T-helper 22 cell (primary cell): ENCODE data around the gene SMDT1.

Experiments used
- DNase-seq: peaks from one replicate; pipeline ENCODE4 v3.0.0-alpha.2; 2020; ENCODE audit warnings: low read depth

The SMDT1 gene, protein sequence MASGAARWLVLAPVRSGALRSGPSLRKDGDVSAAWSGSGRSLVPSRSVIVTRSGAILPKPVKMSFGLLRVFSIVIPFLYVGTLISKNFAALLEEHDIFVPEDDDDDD

DNA sequence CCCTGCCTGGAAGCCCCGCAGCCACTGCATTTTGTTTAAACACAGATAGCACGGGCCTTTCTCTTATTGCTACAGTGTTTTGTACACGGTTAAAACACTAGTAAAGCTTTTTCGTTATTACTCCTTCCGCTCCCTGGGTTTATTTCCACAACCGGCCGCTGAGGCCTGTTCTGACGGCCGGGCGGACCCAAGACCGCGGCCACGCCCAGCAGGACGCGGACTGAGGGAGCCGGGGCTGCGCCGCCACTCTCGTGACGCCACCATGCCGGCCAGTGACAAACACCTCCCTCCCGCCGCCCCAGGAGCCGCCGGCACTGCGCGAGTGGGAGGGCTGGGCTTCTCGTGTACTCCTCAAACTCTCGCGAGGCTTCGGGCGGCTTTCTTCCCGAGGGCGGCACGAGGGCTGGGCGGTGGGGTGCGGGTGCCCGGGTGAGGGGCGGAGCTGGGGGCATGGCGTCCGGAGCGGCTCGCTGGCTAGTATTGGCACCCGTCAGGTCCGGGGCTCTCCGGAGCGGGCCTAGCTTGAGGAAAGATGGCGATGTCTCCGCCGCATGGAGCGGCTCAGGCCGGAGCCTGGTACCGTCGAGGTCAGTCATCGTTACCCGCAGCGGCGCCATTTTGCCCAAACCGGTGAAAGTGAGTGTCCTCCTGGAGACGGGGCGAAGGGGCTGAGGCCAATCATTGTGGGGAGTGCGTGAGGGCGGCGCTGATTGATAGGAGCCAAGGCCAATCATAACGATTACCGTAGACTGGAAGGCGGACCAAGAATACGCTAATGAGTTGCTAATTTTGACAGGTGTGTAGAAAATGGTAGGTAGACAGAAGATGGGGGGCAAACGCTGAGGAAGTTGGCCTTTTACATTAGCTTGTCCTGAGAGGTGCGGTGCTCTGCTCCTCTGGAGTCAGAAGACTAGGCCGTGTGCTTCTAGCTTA lies at the start of gene SMDT1:
Gene SMDT1 (plus strand): TSS at position 382 of the 933 bp plus-strand sequence. CDS start 69 bp downstream, at position 451.
- peak; percentile 98 for DNase-seq

DNA sequence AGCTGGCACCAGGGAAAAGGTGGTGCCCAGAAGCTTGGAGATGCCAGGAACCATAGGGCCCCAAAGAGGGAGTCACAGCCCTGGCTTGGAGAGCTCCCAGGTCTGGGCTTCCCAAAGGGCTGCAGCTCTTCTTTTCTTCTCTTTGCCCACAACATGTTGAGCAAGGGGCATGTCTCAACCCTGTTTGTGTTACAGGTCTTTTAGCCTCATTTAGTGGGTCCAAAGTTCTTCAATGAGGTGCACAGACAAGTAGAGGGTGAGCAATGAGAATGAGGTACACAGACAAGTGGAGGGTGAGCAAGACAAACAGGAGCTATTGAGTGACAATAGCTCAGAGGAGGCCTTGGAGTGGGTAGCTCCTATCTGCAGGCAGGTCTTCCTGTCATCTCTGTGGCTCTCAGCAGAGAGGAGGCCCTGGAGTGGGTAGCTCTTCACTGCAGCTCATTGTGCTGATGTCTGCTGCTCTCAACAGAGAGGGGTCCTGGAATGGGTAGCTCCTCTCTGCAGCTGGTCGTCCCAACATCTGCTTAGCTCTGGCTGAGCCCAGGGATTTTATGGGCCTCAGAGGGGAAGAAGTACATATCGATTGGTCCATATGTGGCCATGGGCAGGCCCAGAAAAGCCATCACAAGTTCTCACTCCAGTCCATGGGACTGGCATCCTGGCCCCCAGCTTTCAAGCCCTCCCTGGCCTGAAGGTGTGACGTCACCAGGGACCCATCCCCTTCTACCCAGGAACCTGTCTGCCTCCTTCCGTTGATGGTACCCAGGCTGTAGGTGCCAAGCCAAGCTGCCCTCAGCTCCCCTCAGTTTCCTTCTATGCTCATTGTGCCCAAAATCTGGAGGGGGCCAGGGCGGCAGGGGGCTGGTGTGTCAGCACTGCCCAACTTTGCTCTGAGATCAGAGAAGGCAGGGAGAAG lies 46.0 kb upstream of the SMDT1 start:
- DNase-seq = no peak

DNA sequence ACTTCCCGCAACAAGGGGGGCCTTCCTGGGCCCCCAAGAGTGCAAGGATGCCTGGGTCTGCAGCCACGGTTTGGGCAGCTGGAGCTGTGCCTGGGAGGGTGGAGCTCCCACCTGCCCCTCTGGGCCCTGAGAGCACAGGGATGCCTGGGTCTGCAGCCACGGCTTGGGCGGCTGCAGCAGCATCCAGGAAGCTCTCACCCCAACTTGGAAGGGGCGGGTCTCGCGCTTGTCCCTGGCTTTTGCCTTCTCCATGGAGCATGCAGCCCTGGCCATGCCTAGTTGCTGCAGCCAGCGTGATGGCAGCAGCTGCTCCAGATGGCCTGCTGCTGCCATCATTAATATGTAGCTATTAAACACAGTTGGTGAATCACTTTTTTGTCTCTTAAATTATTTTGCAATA lies 44.2 kb upstream of the SMDT1 start:
- no peak for DNase-seq

- DNase-seq = no peak
Measured at GRCh38 chr22:42039271-42039670, 40.2 kb upstream of the SMDT1 start.

DNA sequence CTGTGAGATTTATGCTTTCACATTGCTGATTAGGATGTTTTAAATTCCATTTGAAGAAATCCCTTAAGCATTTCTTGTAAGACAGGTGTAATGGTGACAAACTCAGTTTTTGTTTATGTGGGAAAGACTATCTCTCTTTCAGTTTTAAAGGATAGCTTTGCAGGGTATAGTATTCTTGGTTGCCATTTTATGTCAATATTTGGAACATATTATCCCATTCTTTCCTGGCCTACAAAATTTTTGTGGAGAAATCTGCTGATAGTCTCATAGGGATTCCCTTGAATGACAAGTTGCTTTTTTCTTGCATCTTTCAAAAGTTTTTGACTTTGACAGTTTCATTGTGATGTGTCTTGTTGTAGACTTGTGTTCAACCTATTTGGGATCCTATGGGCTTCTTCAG lies 37.7 kb upstream of the SMDT1 start:
- DNase-seq = no peak

- no peak for DNase-seq
Measured at GRCh38 chr22:42050641-42051180, 28.8 kb upstream of the SMDT1 start.

- DNase-seq = no peak
Measured at GRCh38 chr22:42052765-42053164, 26.7 kb upstream of the SMDT1 start.

DNA sequence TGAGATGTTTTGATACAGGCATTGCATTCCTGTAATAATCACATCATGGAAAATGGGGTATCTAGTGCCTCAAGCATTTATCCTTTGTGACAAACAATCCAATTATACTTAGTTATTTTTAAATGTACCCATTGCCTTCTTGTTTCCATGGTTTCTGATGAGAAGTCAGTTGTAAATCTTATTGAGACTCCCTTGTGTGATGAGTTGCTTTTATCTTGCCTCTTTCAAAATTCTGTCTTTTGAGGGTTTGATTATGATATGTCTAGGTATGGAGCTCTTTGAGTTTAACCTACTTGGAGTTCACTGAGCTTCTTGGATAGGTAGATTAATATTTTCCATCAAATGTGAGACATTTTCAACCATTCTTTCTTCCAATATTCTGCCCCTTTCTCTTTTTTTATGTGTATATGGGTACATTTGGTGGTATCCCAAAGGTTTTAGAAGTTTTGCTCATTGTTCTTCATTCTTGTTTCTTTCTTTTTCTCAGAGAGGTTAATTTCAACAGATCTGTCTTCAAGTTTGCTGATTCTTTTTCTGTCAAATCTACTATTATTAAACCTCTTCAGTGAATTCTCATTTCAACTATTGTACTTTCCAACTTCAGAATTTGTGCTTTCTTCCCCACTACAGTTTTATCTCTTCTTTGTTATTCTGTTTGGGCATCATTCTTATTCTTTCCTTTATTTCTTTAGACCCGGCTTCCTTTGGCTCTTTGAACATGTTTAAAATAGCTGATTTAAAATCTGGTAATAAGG lies 22.6 kb upstream of the SMDT1 start:
- no peak for DNase-seq

GRCh38 chr22:42060489-42060888 lies 19.0 kb upstream of the SMDT1 start:
- no peak for DNase-seq

GRCh38 chr22:42061041-42061440 lies 18.5 kb upstream of the SMDT1 start:
- DNase-seq = no peak

DNA sequence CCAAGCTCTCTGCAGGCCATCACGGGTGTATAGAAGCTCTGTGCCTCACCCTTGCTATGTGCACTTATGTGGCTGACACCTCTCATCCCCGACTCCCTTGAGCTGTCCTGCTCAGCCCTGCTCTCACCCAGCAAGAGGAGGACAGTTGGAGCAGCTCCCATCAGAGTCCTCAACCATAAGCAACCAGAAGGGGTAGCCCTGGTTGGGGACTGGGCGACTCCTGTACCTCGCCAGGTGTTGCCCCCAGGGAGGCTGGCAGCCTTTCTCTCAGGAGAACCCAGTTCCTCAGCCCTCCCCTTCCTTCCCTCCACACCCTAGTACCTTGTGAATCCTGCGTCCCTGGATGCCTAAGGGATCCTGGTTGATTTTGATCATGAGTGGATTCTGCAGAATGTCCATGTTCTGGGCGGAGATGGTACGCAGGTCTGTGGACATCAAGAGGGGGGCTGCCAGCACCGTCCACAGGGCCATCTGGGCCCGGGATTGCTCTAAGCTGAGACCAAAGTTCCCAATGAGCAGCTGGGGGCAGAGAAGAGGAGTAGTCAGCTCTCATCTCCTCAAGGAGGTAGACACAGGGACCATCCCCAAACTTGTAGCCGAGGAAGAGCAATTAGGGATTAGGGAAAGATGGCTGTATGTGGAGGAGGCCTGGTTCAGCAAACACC lies 16.9 kb upstream of the SMDT1 start:
- no peak for DNase-seq

DNA sequence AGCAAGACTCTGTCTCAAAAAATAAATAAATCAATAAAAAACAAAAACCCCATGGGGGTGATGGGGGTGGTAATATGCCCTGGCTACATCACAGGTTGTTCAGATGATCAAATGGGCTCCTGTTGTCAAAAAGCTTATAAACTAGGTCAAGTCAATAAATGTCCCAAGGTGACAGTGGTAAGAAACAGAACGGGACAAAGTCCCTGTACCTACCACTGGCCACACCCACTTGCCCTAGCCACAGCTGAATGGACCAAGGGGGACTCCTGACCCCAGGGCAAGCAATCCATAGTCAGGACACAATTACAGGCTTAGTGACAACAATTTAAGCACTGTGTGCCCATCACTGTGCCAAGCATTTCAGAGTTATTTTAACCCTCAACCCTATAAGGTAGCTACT lies 14.9 kb upstream of the SMDT1 start:
- no peak for DNase-seq

DNA sequence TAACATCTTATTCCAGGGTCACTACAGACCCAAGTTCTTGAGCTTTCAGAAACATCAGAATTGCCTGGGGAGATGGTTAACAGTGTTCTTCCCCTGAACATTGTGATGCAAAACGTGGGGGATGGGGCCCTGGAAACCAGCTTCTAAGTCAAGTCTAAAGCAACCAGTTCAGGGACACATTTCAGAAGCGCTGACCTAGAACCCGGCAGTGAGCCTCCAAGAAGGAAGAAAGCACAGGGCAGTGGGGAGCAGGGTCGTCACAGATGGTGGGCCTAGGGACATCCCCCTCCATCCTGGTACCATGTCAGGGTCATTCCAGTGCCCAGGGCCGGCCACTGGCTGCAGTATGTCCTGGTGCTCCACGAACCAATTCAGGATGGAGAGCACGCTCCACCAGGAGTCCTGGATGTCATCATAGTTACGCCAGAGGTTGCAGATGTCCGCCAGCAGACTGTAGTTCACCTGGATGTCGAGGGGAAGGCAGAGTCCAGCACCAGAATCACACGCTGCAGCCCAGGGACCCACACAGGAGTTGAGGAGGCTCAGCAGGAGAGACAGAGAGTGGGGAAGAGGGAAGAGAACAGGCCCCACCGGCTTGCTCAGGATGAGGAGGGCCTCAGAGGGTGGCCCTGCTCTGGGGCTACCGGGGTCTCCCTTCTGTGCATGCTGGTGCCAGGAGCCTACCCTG lies 13.9 kb upstream of the SMDT1 start:
- no peak for DNase-seq

DNA sequence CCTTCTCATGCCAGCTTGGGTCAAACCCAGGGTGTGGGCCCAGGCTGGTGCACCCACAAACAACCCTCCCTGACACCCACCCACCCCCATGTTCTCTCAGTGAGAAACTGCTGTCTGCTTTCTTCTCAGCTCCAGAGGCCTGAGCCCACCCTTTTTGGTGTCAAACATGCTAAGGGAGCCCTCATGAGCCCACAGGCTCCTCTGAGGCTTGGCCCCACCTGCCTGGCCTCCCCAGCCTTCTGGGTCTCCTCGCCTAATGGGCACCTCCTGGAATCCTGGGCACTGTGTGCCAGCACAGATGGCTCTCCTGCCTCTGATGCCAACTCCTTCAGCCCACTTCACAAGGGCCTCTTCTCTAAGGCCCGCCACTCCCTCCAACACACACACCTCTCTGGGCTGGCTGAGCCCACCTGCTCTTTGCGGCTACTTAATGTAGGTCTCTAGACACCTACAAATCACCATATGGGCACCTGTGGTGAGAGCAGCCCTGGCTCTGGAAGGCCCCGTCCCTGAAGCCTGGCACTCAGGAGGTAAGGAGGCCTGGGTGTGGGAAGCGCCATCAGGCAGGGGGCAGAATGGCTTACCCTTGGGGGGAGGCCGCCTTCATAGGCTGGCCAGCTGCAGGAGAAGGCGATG lies 13.3 kb upstream of the SMDT1 start:
- no peak for DNase-seq

GRCh38 chr22:42066937-42067336 lies 12.6 kb upstream of the SMDT1 start:
- no peak for DNase-seq

DNA sequence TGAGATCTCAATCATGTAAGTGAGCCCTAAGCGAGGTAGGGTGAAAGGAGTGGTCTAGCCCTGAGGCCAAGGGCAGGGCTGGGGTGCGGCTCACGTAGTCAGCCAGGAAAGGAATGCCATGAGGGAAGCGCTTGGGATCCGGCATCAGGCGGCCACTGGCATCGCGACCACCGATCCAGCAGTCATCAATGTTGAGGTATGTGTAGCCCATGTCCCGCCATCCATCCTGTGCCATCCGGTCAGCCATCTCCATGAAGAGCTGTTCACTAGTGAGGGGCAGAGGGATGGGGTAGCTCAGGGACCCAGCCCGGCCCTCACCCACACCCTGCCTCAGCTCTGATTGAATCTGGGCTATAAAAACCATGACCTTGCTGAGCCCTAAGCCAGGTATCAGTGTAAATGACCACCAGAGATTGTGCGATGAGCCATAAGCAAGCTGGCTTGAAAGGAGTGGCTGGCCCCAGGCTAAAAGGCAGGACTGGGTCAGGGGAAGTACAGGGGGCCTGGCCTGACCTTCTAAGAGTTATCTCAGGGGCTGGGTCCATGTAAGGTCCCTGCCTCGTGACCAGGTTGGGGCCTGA lies 11.7 kb upstream of the SMDT1 start:
- no peak for DNase-seq

DNA sequence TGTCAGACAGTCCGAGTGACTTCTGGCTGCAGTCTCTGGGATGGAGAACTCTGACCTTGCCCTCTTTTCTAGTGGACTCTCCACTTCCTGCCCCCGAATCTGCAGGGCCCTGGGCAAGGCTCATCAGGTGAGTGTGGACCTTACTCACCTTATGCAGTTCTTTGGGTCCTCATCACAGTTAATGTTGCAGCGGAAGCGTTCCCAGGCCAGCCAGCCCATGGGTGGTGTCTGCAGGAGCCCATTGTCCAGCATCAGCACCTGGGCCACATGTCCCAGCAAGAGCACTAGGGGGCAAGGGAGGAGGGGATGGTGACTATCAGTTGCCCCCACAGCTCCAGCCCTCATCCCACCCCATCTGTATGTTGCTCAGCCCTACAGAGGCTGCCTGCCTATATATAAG lies 11.2 kb upstream of the SMDT1 start:
- DNase-seq = no peak

GRCh38 chr22:42069801-42070516 lies 9.5 kb upstream of the SMDT1 start:
- DNase-seq = no peak
